SH-SY5Y (cell line): Measurements from ENCODE around the gene UBE3D.

Experiments
- GATA2 ChIP-seq: IDR thresholded peaks from 2 replicates; pipeline ENCODE4 v1.6.1; 2011; ENCODE audit warnings: mild to moderate bottlenecking, low read depth, low read length
- GATA3 ChIP-seq: IDR thresholded peaks from 2 replicates; pipeline ENCODE4 v1.6.1; 2011; ENCODE audit warnings: low read depth, mild to moderate bottlenecking, low read length, moderate library complexity

GRCh38 chr6:82910395-82910794 lies 155.2 kb downstream of the UBE3D start:
- no peak for TF ChIP-seq GATA2
- TF ChIP-seq GATA3: no peak
